Smooth muscle cell of the brain vasculature (primary cell): ENCODE measurements around the gene TMEM8B.
"Not testable (repeated sequence)": the region's sequence is repeated elsewhere in the genome, so short reads cannot be mapped to it uniquely, and the experiment has no call there.

Experiments used
- DNase-seq: peaks from one replicate; pipeline ENCODE4 v3.0.0-alpha.2; 2012; ENCODE audit warnings: low read depth, low spot score

TMEM8B gene

DNA sequence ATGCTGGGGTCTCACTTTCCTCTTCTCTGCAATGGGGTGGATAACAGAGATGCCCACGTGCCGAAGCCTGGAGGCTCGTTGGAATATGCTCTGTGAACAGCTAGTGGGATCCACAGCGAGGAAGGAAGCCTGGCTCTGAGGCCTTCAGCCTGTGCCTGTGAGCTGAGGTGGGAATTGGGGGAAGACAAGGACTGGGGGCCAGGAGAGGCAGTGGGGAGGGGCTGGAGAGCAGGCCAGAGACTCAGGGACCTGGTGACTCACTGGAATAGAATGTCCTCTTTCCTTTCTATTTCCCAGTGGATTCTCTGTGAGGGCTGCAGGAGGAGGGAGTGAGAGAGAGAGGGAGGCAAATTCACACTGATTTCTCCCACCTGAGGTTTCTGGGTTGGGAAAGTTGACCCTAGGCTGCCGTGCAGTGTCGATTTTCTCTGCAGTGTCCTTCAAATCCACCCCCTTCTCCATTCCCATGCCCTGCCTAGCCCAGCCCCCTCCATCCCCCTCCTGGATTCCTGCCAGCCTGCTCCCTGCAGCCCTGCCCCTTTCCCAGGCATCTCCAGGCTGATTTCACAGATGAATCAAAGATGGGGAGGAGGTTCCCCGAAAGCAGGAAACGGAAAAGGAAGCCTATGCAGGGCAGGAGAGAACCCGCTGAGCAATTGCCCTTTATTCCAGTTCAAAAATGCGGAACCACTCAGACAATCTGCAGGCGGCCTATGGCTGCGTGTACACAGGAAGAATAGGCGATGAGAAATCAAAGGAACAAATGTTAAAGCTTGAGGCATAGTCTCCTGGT lies 78.9 kb downstream of the TMEM8B start:
- peak; percentile 75 for DNase-seq

DNA sequence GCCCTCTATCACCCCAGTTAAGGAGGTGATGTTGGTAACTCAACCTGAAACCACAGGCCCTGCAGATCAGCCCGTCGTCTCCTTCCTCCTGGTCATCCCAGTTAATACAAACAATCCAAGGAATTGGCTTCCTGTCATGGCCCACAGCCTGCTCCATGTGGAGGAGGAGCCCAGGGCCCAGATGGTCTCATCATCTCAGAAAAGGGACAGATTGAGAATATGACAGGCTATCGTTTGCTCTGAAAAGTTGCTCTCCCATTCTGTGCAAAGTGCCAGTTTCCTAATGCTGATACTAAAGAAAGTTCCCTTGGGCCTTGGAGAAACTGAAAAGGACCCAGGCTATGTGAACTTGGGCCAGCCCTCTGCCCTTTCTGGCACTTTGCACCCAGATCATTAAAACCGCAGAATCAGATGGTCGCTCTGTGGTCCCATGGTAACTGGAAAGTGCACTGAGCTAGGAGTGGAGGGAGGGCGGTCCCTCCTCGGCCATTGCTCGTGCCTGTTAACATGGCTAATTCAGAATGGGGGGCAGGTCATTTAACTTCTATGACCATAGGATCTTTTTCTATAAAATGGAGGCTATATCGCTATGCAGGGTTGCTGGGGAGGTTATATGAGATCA lies 79.6 kb downstream of the TMEM8B start:
- DNase-seq: no peak

DNA sequence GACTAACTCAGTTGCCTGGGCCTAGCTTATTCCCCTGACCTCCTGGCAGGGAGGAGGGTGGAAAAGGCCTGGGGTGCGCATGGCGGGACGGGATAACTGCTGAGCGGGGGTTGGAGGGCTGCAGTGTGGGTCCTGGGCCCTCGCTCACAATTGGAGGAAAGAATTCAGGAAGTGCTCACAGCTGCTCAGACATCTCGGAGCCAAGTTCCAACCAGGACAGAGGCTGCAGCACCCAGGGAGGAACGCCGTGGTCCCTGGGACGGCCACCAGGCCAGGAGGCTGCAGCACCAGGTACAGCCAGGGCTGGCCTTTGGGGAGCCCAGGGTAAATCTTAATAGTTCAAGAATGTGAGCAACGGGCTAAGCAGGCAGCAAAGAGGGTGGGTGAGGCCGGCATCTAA lies 80.2 kb downstream of the TMEM8B start, which contains the start of gene SPAAR:
SPAAR (plus strand) TSS at position 217 of the 400 bp plus-strand sequence. CDS start 974 bp downstream, outside the sequence.
- no peak for DNase-seq

DNA sequence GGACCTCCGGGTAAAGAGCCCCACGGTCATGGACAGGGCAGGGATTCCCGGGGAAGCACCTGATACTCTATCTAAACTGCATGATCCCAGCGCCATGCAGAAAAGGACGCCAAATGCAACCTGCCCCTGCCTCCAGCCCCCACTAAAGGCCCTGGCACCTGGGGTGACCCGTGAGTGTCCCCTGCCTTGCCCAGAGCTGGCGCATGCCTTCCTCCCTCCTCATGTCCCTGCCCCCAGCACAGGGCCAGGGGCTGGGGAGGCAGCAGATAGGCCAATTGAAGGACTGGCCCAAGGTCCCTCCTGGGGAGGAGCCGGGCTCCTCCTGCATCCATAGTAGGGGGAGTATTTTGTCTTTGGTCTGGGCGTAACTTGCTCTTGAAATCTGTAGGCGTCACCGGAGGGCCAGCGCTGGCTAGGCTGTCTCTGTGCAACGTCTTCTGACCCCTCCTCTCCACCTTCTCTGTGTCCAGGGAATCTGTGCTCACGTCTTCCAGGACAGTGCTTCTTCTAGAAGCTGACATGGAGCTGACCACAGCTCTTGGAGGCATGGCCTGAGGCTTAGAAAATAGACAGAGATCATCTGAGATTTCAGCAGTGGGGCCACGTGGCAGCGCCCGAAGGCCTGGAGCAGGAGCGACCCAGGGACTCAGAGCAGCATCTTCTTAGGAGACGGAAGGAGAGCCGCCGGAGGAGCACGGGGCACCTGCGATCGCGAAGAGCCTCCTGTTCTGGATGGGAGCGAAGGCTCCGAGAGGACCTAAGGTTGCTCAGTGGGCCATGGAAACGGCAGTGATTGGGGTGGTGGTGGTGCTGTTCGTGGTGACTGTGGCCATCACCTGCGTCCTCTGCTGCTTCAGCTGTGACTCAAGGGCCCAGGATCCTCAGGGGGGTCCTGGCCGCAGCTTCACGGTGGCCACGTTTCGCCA lies 80.9 kb downstream of the TMEM8B start:
- DNase-seq: no peak

DNA sequence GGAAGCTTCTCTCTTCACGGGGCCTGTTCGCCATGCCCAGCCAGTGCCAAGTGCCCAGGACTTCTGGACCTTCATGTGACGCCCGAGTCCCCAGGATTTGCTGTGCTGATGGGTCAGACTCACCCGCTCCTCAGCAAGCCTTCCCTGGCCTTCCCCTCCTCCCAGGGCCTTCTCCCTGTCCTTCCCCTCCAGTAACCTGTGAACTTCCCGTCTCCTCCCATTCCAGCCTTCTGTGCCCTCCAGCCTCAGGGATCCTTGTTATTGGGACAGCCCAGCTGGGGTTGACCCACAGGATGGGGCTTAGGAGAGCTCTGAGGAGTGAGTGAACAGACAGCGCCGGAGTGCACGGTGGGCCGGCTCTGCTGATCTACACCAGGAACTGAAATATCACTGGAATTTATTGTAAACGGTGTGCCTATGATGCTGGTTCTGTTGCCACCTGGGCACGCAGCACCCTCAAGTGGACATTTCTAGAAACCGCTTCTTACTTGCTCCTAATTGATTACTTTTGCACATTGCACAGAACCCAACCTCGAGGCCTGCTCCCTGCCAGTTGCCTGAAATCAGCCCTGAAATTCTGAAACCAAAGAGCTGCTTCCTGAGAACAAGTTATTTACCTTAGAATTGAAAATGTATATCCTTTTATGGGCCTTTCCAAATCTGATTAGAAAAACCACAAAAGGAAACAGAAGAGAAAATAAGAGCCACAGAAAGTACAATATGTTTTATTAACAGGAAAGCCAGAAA lies 81.8 kb downstream of the TMEM8B start:
- DNase-seq: peak; percentile 37

DNA sequence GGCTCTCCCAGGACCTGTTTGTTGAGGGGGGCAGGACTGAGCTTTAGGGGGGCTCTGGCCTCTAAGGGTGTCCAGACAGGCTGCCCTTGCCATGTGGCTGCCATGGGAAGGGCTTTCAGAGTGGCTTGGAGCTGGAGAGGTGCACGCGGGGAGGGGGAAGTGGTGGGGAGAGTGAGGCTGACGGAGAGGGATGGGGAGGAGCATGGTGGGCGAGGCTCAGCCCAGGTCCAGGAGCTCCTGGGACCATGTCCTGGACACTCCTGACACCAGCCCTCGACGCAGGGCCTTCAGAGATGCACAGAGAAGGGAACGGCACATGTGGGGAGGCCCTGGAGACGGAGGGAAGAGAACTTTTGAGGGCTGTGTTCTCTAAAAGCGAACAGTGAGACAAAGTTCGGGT lies 82.7 kb downstream of the TMEM8B start:
- DNase-seq: no peak

DNA sequence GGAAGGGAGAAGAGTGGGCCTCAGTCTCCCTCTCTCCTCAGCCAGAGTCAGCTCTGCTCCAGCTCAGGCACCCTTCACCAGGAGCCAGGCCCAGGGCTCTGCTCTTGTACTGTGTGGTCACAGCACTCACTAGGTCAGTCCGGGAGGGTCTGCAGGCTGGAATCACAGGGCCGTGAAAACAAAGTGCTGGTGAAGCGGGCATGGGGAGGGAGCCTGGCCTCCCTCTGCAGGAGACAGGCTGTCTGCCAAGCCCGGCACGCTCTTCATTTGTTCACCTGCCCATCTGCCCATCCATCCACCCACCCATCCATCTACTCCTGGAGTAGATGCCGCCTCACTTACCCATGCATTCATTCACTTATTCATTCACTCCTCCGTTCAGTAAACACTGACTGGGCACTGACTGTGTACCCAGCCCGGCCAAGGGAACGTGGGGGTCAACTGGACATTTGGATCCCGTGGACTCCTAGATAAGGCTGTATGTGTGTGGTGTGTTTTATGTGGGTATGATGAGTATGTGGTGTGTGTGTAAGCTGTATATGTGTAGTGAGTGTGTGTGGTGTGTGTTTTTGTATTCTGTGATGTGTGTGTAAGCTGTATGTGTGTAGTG lies 83.9 kb downstream of the TMEM8B start:
- DNase-seq: no peak

DNA sequence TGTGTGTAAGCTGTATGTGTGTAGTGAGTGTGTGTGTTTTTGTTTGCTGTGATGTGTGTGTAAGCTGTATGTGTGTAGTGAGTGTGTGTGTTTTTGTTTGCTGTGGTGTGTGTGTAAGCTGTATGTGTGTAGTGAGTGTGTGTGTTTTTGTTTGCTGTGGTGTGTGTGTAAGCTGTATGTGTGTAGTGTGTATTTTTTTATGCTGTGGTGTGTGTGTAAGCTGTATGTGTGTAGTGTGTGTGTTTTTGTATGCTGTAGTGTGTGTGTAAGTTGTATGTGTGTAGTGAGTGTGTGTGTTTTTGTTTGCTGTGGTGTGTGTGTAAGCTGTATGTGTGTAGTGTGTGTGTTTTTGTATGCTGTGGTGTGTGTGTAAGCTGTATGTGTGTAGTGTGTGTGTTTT lies 84.4 kb downstream of the TMEM8B start:
- DNase-seq: not testable (repeated sequence)

DNA sequence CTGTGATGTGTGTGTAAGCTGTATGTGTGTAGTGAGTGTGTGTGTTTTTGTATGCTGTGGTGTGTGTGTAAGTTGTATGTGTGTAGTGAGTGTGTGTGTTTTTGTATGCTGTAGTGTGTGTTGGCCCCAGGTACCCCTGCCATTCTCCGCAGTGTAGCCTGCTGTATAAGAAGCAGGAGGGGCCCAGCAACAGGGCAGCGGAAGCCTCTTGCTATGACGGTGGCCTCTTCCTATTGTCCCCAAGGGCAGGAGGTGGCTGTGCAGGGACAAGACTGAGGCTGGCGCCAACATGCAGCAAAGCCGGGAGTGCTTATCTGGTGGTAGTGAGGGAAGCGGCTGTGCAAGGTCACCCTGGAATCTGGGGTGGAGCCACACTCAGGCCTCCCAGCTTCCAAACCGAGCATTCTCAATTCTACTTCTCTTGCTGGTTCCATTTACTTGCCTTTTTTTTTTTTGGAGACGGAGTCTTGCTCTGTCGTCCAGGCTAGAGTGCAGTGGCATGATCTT lies 85.3 kb downstream of the TMEM8B start:
- no peak for DNase-seq
